Choroid plexus epithelial cell (primary cell): ENCODE measurements around the gene GPAM.
A peak's percentile ranks its signal among the peaks of the same experiment; 100 is the strongest.
"Not testable (repeated sequence)": the region's sequence is repeated elsewhere in the genome, so short reads cannot be mapped to it uniquely, and the experiment has no call there.

Experiments used
- DNase-seq: peaks from one replicate; pipeline ENCODE4 v3.0.0-alpha.2; 2010; ENCODE audit warnings: low read depth
- H3K4me3 ChIP-seq: 2 replicates; pipeline ENCODE4 v1.5.1; 2011; ENCODE audit warnings: low read depth, mild to moderate bottlenecking, control low read depth, low read length, moderate library complexity
- CTCF ChIP-seq: conservative IDR thresholded peaks from 2 replicates; pipeline ENCODE4 v1.5.1; 2011; ENCODE audit warnings: low read depth, mild to moderate bottlenecking, control low read depth, inconsistent platforms, low read length, moderate library complexity

GPAM gene

GRCh38 chr10:112120491-112120890 is 63.1 kb downstream of the GPAM start:
- no peak for DNase-seq
- no peak overlapping the region for H3K4me3 ChIP-seq
- no peak for TF ChIP-seq CTCF

GRCh38 chr10:112115781-112116385 is 67.7 kb downstream of the GPAM start:
- DNase-seq = peak; percentile 60
- peak; percentile 91 for TF ChIP-seq CTCF
- no peak overlapping the region for H3K4me3 ChIP-seq

GRCh38 chr10:112109779-112110178 is 73.8 kb downstream of the GPAM start:
- not testable (repeated sequence) for DNase-seq, H3K4me3 ChIP-seq
